GM10266 (cell line): Measurements from ENCODE around the gene ETHE1.
"Not testable (repeated sequence)": the region's sequence is repeated elsewhere in the genome, so short reads cannot be mapped to it uniquely, and the experiment has no call there.

Source experiments
- DNase-seq: peaks from one replicate; pipeline ENCODE4 v3.0.0; 2012; ENCODE audit errors: extremely low spot score
- TF ChIP-seq, protein P1 (sequence below): IDR thresholded peaks from 2 replicates; pipeline ENCODE4 v1.5.1; 2012; ENCODE audit warnings: mild to moderate bottlenecking, low read depth; ENCODE audit not compliant: control insufficient read depth, insufficient read depth; ENCODE audit errors: missing control alignments

The ETHE1 gene

DNA sequence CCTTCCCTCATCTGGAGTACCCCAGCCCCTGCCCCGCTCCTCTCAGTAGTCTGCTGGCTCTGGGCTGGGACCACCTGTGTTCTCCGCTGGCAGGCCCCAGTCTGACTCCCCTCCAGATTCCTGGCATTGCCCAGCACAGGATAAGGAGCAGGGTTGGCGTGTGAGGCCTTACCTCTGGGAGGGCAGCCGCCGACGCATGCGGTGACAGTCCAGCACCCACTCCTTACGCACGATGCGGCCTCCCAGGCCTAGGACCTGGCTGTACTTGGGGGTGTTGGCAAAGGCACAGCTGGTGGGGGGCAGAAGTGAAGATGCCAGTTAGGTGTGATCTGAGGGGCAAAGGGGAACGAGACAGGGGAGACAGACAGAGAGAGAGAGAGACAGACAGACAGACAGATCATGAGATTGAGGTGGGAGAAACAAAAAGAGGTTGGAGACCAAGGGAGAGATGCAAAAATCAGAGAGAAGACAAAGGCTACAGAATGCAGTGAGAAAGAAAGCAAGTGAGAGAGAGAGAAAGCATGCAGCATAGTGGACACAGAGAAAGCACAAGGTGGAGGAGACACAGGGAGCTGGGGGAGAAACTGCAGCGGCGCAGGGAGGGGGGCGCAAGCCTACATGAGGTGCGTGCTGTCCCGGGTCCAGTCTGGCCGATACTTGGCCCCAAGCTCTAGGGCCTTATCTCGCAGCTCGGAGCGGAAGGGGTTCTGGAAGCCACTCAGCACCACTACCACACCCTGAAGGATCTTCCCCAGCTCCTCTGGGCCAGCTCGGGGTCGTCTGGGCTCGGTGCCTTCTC is 24.6 kb upstream of the ETHE1 start:
- TF ChIP-seq, protein P1, sequence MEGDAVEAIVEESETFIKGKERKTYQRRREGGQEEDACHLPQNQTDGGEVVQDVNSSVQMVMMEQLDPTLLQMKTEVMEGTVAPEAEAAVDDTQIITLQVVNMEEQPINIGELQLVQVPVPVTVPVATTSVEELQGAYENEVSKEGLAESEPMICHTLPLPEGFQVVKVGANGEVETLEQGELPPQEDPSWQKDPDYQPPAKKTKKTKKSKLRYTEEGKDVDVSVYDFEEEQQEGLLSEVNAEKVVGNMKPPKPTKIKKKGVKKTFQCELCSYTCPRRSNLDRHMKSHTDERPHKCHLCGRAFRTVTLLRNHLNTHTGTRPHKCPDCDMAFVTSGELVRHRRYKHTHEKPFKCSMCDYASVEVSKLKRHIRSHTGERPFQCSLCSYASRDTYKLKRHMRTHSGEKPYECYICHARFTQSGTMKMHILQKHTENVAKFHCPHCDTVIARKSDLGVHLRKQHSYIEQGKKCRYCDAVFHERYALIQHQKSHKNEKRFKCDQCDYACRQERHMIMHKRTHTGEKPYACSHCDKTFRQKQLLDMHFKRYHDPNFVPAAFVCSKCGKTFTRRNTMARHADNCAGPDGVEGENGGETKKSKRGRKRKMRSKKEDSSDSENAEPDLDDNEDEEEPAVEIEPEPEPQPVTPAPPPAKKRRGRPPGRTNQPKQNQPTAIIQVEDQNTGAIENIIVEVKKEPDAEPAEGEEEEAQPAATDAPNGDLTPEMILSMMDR = no peak
- DNase-seq = no peak

DNA sequence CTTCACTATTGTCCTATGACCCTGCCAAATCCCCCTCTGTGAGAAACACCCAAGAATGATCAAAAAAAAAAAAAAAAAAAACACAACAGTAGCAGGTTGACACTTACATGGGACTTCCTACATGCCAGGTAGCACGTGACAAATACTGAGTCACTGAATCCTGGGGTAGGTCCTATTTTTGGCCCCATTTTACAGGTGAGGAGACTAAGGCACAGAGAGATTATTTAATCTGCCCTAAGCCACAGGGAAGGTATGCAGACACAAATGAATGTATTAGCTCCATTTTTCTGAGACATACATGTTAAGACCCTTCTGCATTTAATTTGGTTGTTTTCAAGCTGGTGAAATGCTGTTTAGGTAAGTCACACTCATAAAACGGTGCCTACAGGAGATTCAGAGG is 21.7 kb upstream of the ETHE1 start:
- DNase-seq = no peak
- TF ChIP-seq, protein P1 = no peak

DNA sequence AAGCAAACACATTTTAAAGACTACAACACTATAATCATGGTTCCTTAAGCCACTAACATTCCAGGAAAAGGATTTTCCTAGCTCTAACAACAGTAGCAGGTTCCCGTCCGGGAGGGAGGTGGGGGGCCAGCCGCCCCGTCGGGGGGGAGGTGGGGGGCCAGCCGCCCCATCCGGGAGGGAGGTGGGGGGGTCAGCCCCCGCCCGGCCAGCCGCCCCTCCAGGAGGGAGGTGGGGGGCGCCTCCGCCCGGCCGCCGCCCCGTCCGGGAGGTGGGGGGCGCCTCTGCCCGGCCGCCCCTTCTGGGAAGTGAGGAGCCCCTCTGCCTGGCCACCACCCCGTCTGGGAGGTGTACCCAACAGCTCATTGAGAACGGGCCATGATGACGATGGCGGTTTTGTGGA is 20.9 kb upstream of the ETHE1 start:
- not testable (repeated sequence) for DNase-seq

DNA sequence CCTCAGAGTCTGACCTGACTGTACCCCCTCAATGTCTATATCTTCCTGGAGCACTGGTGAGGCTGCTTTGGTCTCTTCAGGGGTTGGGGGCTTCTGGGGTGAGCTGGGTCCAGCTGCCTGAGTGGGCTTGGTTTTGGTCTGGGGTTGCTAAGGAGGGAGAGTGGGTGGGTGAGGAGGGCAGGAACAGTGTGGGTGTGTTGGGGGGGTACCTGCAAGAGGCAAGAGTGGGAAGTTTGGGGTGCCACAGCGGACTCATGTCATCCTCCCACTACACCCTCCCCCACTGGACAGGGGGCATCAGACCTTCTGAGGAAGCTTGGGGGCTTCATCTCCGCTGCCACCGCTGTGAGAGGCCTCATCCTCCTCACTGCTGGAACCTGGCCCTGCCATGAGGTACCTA is 19.6 kb upstream of the ETHE1 start:
- TF ChIP-seq, protein P1 = no peak
- no peak for DNase-seq

DNA sequence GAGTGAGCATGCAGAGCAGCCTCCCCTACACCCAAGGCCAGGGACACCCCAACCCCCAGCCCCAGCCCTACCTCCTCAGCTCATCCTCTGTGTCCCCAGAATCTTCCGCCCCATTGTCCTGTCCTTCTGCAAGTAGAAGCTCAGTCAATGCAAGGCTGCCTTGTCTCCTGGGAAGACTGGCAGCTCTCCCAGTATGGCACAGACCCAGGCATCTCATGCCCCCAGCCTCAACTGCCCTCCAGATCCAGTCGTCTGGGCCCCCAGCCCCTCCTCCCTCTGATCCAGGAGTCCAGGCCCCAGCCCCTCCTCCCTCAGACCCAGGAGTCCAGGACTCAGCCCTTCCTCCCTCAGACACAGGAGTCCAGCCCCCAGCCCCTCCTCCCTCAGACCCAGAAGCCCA is 19.0 kb upstream of the ETHE1 start:
- TF ChIP-seq, protein P1 = no peak

DNA sequence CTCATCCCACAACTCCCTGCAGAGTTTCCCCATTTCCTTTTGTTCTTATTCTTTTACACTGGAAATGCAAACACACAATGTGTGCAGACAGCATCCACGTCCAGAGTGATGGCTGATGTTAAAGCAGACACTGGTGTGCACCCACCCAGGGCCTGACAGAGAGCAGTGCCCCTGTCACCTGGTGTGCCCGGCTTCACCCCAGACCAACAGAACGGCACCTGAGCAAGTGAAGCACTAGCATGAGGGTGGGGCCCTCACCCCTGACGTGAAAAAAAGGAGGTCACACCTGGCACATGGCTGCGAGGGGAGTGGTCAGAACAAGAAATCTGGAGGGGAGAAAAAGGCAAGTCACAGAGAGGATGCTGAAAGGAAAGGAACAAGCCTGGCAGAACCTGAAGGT is 18.3 kb upstream of the ETHE1 start:
- DNase-seq = no peak
- TF ChIP-seq, protein P1 = no peak

More for the DNA sequence above, 19.0 kb upstream of the ETHE1 start:
- no peak for DNase-seq

DNA sequence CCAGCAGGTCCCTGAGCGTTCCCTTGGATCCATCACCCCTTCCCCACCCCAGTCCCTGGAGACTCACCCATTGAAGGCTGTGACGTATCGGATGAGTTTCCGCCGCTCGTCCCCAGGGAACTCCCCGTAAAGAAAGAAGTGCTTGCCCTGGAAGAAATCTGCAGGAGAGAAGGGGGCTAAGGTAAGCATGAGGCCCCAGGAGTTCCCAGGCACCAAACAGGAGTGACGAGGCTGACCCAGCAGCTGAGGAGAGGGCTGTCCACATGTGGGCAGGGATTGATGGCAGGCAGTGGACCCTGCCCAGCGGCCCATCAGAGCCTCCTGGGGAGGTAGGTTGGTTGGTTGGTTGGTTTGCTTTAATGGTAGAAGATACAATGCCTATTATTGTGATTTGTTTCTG is 17.1 kb upstream of the ETHE1 start:
- DNase-seq = no peak
- TF ChIP-seq, protein P1 = no peak

DNA sequence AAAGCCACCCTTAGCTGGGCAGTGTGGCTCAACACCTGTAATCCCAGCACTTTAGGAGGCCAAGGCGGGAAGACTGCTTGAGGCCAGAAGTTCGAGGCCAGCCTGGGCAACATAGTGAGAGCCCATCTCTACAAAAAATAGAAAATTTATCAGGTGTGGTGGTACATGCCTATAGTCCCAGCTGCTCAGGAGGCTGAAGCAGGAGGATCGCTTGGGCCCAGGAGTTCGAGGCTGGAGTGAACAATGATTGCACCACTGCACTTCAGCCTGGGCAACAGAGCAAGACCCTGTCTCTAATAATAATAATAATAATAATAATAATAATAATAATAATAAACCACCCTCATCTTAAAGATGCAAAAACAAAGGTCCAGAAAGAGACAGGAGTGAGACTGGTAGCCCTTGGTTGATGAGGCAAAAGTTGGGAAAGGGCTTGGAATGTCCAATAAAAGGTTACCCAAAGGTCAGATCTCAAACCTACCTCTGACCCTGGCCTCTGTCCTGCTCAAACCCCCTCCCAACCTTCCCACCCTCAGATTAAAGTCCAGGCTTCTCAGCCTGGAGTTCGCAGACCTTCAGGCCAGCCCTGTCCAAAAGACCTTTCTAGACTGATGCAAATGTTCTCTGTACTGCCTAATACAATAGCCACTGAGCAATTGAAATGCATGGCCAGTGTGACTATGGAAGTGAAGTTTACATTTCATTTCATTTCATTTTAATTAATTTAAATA is 15.1 kb upstream of the ETHE1 start:
- TF ChIP-seq, protein P1 = no peak
- no peak for DNase-seq
